ENCODE data around the gene KIF13A.

GRCh38 chr6:18036781-18037180, 49.3 kb upstream of the KIF13A start:
- TF ChIP-seq, protein P1, sequence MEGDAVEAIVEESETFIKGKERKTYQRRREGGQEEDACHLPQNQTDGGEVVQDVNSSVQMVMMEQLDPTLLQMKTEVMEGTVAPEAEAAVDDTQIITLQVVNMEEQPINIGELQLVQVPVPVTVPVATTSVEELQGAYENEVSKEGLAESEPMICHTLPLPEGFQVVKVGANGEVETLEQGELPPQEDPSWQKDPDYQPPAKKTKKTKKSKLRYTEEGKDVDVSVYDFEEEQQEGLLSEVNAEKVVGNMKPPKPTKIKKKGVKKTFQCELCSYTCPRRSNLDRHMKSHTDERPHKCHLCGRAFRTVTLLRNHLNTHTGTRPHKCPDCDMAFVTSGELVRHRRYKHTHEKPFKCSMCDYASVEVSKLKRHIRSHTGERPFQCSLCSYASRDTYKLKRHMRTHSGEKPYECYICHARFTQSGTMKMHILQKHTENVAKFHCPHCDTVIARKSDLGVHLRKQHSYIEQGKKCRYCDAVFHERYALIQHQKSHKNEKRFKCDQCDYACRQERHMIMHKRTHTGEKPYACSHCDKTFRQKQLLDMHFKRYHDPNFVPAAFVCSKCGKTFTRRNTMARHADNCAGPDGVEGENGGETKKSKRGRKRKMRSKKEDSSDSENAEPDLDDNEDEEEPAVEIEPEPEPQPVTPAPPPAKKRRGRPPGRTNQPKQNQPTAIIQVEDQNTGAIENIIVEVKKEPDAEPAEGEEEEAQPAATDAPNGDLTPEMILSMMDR (IDR thresholded peaks at IDR 0.05) = no peak
- TF ChIP-seq EZH2 (IDR thresholded peaks at IDR 0.05) (no peak), EZH2phosphoT487 (IDR thresholded peaks at IDR 0.05) (no peak)
